DMS114 treated with DMSO at 0.1 percent for 48 hours (cell line): ENCODE measurements around the gene TUT1.
"Not testable (repeated sequence)": the region's sequence is repeated elsewhere in the genome, so short reads cannot be mapped to it uniquely, and the experiment has no call there.

ENCODE experiments used
- DNase-seq: peaks from one replicate; lab custom pipeline; 2025; ENCODE audit not compliant: unreplicated experiment; lab: John Stamatoyannopoulos, UW

Gene TUT1

GRCh38 chr11:62556875-62557631, 34.3 kb downstream of the TUT1 start:
- no peak for DNase-seq

- peak; percentile 87 for DNase-seq
Measured at GRCh38 chr11:62556108-62556874, 35.0 kb downstream of the TUT1 start.

GRCh38 chr11:62555464-62556107, 35.7 kb downstream of the TUT1 start:
- no peak for DNase-seq

- no peak for DNase-seq
Measured at GRCh38 chr11:62554387-62555167, 36.7 kb downstream of the TUT1 start.

GRCh38 chr11:62553839-62554361, 37.4 kb downstream of the TUT1 start:
- no peak for DNase-seq

GRCh38 chr11:62553080-62553838, 38.1 kb downstream of the TUT1 start:
- DNase-seq: peak; percentile 64

- DNase-seq: no peak
Measured at GRCh38 chr11:62552485-62553079, 38.7 kb downstream of the TUT1 start.

- not testable (repeated sequence) for DNase-seq
Measured at GRCh38 chr11:62550478-62550877, 40.8 kb downstream of the TUT1 start.

GRCh38 chr11:62548545-62549335, 42.6 kb downstream of the TUT1 start:
- DNase-seq: no peak

GRCh38 chr11:62547691-62548281, 43.5 kb downstream of the TUT1 start:
- no peak for DNase-seq

- DNase-seq: no peak
Measured at GRCh38 chr11:62546929-62547625, 44.2 kb downstream of the TUT1 start.

GRCh38 chr11:62546244-62546928, 44.9 kb downstream of the TUT1 start, which contains the start of gene AHNAK:
Gene AHNAK (minus strand): TSS chr11:62546806. CDS start chr11:62536098, 10,708 bp downstream.
- DNase-seq: peak; percentile 43

- DNase-seq: peak; percentile 72
Measured at GRCh38 chr11:62545437-62546243, 45.7 kb downstream of the TUT1 start.

GRCh38 chr11:62544581-62545436, 46.5 kb downstream of the TUT1 start:
- no peak for DNase-seq

GRCh38 chr11:62543680-62544444, 47.5 kb downstream of the TUT1 start:
- DNase-seq: no peak
